SK-N-SH (cell line): Measurements from ENCODE around the gene CCNI2. TPM values are rescaled to one million over a fixed set of nuclear protein-coding genes. Genes with fewer than 3 reads are reported as not detected.

Experiments used
- CTCF ChIA-PET: fragments of 300-600, 350-600 bp; formaldehyde crosslinking; extraction: SDS; loops from one replicate; lab custom pipeline; 2021; lab: Yijun Ruan, JAX
- POLR2A ChIA-PET: fragments of 350-600 bp; sonication (Branson Sonifier 250); formaldehyde crosslinking; extraction: SDS; loops from one replicate; lab custom pipeline; 2020; ENCODE audit warnings: antibody characterized with exemption, inconsistent platforms; lab: Yijun Ruan, JAX
- DNase-seq: peaks from one replicate; pipeline ENCODE4 v3.0.0; 2012
- H2AFZ ChIP-seq: fragments of 200-600 bp; sonication (generic); 2 replicates; pipeline ENCODE4 v1.8.1; 2016; ENCODE audit warnings: antibody characterized with exemption, mild to moderate bottlenecking, low read depth
- H3F3A ChIP-seq: fragments of 200-600 bp; sonication (generic); replicated peaks from 2 replicates; pipeline ENCODE3; 2016; ENCODE audit warnings: antibody characterized with exemption, mild to moderate bottlenecking; ENCODE audit not compliant: insufficient read depth
- H3K27ac ChIP-seq, 2 experiments: fragments of 200-500 bp in 1 of 2; fragments of 200-600 bp in 1 of 2; sonication (Bioruptor generic) in 1 of 2; sonication (generic), shearing (Covaris generic) in 1 of 2; 2 replicates each; pipeline versions ENCODE4 v1.5.1 to v1.6.1; 2014 to 2016; ENCODE audit warnings: low read depth in 2 of 2, inconsistent platforms in 1 of 2, low read length in 1 of 2, mild to moderate bottlenecking in 1 of 2, mixed read lengths in 1 of 2
- H3K27me3 ChIP-seq: fragments of 200-600 bp; sonication (generic), shearing (Covaris generic); 2 replicates; pipeline ENCODE4 v1.6.1; 2016; ENCODE audit warnings: mixed run types; ENCODE audit not compliant: insufficient read depth
- H3K36me3 ChIP-seq, 2 experiments: fragments of 200-500 bp in 1 of 2; fragments of 200-600 bp in 1 of 2; sonication (Bioruptor generic) in 1 of 2; sonication (generic) in 1 of 2; replicated peaks in 1 of 2; 2 replicates each; pipeline versions ENCODE3 to v1.5.1; 2014 to 2016; ENCODE audit warnings: low read length in 1 of 2, mild to moderate bottlenecking in 1 of 2; ENCODE audit not compliant: insufficient read depth in 2 of 2, control insufficient read depth in 1 of 2
- H3K4me1 ChIP-seq, 2 experiments: fragments of 200-500 bp in 1 of 2; fragments of 200-600 bp in 1 of 2; sonication (Bioruptor generic) in 1 of 2; sonication (generic), shearing (Covaris generic) in 1 of 2; 2 replicates each; pipeline versions ENCODE4 v1.5.1 to v1.6.1; 2014 to 2016; ENCODE audit warnings: low read depth in 1 of 2, low read length in 1 of 2, mixed run types in 1 of 2; ENCODE audit not compliant: insufficient read depth in 2 of 2, control insufficient read depth in 1 of 2
- H3K4me2 ChIP-seq: fragments of 200-600 bp; sonication (generic), shearing (Covaris generic); 2 replicates; pipeline ENCODE4 v1.6.1; 2017; ENCODE audit warnings: mixed run types
- H3K4me3 ChIP-seq, 2 experiments: fragments of 200-500 bp in 1 of 2; fragments of 200-600 bp in 1 of 2; sonication (Bioruptor generic) in 1 of 2; sonication (generic), shearing (Covaris generic) in 1 of 2; 2 replicates each; pipeline versions ENCODE4 v1.5.1 to v1.8.1; 2014 to 2016; ENCODE audit warnings: low read depth in 2 of 2, inconsistent platforms in 1 of 2, low read length in 1 of 2, mild to moderate bottlenecking in 1 of 2, mixed read lengths in 1 of 2, moderate library complexity in 1 of 2
- H3K79me2 ChIP-seq: fragments of 200-600 bp; sonication (generic); 2 replicates; pipeline ENCODE4 v1.8.1; 2017; ENCODE audit warnings: mild to moderate bottlenecking; ENCODE audit not compliant: insufficient read depth
- H3K9ac ChIP-seq: fragments of 200-600 bp; sonication (generic); 2 replicates; pipeline ENCODE4 v1.6.1; 2017; ENCODE audit warnings: mixed run types
- H3K9me2 ChIP-seq: fragments of 200-600 bp; sonication (generic); 2 replicates; pipeline ENCODE4 v1.6.1; 2017; ENCODE audit warnings: mixed run types
- H3K9me3 ChIP-seq: fragments of 200-600 bp; sonication (generic); 2 replicates; pipeline ENCODE4 v1.6.1; 2017; ENCODE audit warnings: mixed run types, mild to moderate bottlenecking, moderate library complexity
- H4K20me1 ChIP-seq: fragments of 200-600 bp; sonication (generic); 2 replicates; pipeline ENCODE4 v1.6.1; 2017; ENCODE audit warnings: mild to moderate bottlenecking, mixed run types; ENCODE audit not compliant: insufficient read depth
- CHD2 ChIP-seq: fragments of 150-350 bp; IDR thresholded peaks from 2 replicates; pipeline ENCODE4 v1.6.1; 2018; ENCODE audit warnings: low read length; ENCODE audit not compliant: partially characterized antibody
- EZH2phosphoT487 ChIP-seq: fragments of 200-600 bp; sonication (generic); IDR thresholded peaks from 2 replicates; pipeline ENCODE4 v1.6.1; 2017; ENCODE audit warnings: low read depth, mixed run types, mild to moderate bottlenecking, antibody characterized with exemption, moderate library complexity, borderline replicate concordance
- FOXJ3 ChIP-seq: sonication (generic); formaldehyde crosslinking; IDR thresholded peaks from 2 replicates; pipeline ENCODE4 v1.5.1; 2020; ENCODE audit warnings: mild to moderate bottlenecking, missing genetic modification reagents
- GABPA ChIP-seq: IDR thresholded peaks from 2 replicates; pipeline ENCODE4 v1.4.0; 2012; ENCODE audit warnings: low read depth, mild to moderate bottlenecking
- MEF2A ChIP-seq: IDR thresholded peaks from 2 replicates; pipeline ENCODE4 v1.4.0; 2012; ENCODE audit warnings: low read depth, borderline replicate concordance
- NRF1 ChIP-seq: IDR thresholded peaks from 2 replicates; pipeline ENCODE4 v1.6.1; 2012; ENCODE audit warnings: low read depth, mild to moderate bottlenecking, low read length
- POLR2AphosphoS5 ChIP-seq: IDR thresholded peaks from 2 replicates; pipeline ENCODE4 v1.6.1; 2012; ENCODE audit warnings: low read depth, low read length
- RCOR1 ChIP-seq: fragments of 150-350 bp; IDR thresholded peaks from 2 replicates; pipeline ENCODE4 v1.6.1; 2017; ENCODE audit warnings: antibody characterized with exemption, low read length
- RFX5 ChIP-seq: IDR thresholded peaks from 2 replicates; pipeline ENCODE4 v1.6.1; 2012; ENCODE audit warnings: mild to moderate bottlenecking, improper control_type of control experiment, low read length
- RXRA ChIP-seq: IDR thresholded peaks from 2 replicates; pipeline ENCODE4 v1.4.0; 2012; ENCODE audit warnings: low read depth, mild to moderate bottlenecking, borderline replicate concordance
- SIN3A ChIP-seq: IDR thresholded peaks from 2 replicates; pipeline ENCODE4 v1.6.1; 2012; ENCODE audit warnings: low read depth, mild to moderate bottlenecking, low read length, moderate library complexity, borderline replicate concordance
- SMC3 ChIP-seq: IDR thresholded peaks from 2 replicates; pipeline ENCODE4 v1.6.1; 2012; ENCODE audit warnings: low read depth, low read length, improper control_type of control experiment
- TAF1 ChIP-seq: IDR thresholded peaks from 2 replicates; pipeline ENCODE4 v1.6.1; 2012; ENCODE audit warnings: low read depth, mild to moderate bottlenecking, low read length, moderate library complexity, borderline replicate concordance
- TEAD4 ChIP-seq: IDR thresholded peaks from 2 replicates; pipeline ENCODE4 v1.4.0; 2012; ENCODE audit warnings: mild to moderate bottlenecking, borderline replicate concordance; ENCODE audit not compliant: insufficient read depth
- YY1 ChIP-seq: IDR thresholded peaks from 2 replicates; pipeline ENCODE4 v1.4.0; 2012; ENCODE audit warnings: low read depth, mild to moderate bottlenecking
- WGBS: methylation state at CpG from one replicate; pipeline ENCODE4 v1.1.6; 2017; ENCODE audit warnings: low lambda C conversion rate; 5-methylcytosine and 5-hydroxymethylcytosine counted together
- polyA plus RNA-seq, 3 experiments: library from polyadenylated mRNA; depleted of rRNA; stranded (reverse); fragments of >200 nt; gene quantifications; 2 replicates each; pipeline ENCODE4 v1.2.3, GENCODE V29; 2012
- TF ChIP-seq, protein P1 (sequence below): IDR thresholded peaks from 2 replicates; pipeline ENCODE4 v1.6.1; 2012; ENCODE audit warnings: mild to moderate bottlenecking, low read depth, low read length, moderate library complexity
- TF ChIP-seq, protein P2 (sequence below): IDR thresholded peaks from 2 replicates; pipeline ENCODE4 v1.4.0; 2012; ENCODE audit warnings: low read depth, borderline replicate concordance
- TF ChIP-seq, protein P3 (sequence below): fragments of 150-350 bp; IDR thresholded peaks from 2 replicates; pipeline ENCODE4 v1.6.1; 2016; ENCODE audit warnings: mild to moderate bottlenecking, low read depth, low read length
- TF ChIP-seq, protein P4 (sequence below): IDR thresholded peaks from 2 replicates; pipeline ENCODE4; 2012
- TF ChIP-seq, protein P5 (sequence below): IDR thresholded peaks from 2 replicates; pipeline ENCODE4 v1.4.0; 2012; ENCODE audit warnings: low read depth, borderline replicate concordance

CCNI2 gene
- polyA plus RNA-seq, 1 of the 3 experiments (the other 2 are of a cell fraction): 0.05 TPM

DNA sequence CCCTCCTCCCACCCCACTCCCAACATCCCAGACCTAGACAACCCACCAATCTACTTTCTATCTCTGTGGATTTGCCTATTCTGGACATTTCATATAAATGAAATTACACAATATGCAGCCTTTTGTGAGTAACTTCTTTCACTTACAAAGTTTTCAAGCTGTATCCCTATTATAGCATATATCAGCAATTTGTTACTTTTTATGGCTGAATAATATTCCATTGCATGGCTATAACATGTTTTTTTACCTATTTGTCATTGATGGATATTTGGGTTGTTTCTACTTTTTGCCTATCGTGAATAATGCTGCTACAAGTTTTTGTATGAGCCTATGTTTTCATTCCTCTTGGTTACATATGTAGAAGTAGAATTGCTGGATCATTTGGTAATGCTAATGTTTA is 8.0 kb upstream of the CCNI2 start (continued):
- TF ChIP-seq, protein P1, sequence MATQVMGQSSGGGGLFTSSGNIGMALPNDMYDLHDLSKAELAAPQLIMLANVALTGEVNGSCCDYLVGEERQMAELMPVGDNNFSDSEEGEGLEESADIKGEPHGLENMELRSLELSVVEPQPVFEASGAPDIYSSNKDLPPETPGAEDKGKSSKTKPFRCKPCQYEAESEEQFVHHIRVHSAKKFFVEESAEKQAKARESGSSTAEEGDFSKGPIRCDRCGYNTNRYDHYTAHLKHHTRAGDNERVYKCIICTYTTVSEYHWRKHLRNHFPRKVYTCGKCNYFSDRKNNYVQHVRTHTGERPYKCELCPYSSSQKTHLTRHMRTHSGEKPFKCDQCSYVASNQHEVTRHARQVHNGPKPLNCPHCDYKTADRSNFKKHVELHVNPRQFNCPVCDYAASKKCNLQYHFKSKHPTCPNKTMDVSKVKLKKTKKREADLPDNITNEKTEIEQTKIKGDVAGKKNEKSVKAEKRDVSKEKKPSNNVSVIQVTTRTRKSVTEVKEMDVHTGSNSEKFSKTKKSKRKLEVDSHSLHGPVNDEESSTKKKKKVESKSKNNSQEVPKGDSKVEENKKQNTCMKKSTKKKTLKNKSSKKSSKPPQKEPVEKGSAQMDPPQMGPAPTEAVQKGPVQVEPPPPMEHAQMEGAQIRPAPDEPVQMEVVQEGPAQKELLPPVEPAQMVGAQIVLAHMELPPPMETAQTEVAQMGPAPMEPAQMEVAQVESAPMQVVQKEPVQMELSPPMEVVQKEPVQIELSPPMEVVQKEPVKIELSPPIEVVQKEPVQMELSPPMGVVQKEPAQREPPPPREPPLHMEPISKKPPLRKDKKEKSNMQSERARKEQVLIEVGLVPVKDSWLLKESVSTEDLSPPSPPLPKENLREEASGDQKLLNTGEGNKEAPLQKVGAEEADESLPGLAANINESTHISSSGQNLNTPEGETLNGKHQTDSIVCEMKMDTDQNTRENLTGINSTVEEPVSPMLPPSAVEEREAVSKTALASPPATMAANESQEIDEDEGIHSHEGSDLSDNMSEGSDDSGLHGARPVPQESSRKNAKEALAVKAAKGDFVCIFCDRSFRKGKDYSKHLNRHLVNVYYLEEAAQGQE: no peak
- TF ChIP-seq GABPA (no peak), POLR2AphosphoS5 (no peak), TEAD4 (no peak), SIN3A (no peak), MEF2A (no peak), NRF1 (no peak), RFX5 (no peak), CHD2 (no peak), TAF1 (no peak)
- TF ChIP-seq, protein P2, sequence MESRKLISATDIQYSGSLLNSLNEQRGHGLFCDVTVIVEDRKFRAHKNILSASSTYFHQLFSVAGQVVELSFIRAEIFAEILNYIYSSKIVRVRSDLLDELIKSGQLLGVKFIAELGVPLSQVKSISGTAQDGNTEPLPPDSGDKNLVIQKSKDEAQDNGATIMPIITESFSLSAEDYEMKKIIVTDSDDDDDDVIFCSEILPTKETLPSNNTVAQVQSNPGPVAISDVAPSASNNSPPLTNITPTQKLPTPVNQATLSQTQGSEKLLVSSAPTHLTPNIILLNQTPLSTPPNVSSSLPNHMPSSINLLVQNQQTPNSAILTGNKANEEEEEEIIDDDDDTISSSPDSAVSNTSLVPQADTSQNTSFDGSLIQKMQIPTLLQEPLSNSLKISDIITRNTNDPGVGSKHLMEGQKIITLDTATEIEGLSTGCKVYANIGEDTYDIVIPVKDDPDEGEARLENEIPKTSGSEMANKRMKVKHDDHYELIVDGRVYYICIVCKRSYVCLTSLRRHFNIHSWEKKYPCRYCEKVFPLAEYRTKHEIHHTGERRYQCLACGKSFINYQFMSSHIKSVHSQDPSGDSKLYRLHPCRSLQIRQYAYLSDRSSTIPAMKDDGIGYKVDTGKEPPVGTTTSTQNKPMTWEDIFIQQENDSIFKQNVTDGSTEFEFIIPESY: no peak

DNA sequence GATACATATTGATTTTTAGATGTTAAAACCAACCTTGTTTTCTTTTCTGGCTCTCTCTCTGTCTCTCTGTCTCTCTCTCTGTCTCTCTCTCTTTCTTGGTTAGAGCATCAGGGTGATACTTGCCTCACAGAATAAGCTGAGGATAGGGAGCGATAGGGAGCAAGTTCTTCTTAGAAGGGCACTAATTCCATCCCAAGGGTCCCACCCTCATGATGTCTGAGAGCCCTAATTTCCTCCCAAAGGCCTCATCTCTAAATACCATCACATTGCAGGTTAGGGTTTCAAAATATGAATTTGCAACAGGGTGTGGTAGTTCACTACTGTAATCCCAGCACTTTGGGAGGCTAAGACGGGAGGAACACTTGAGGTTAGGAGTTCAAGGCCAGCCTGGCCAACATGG is 5.1 kb upstream of the CCNI2 start:
- Histone ChIP-seq H3K27ac (no peak overlapping the region), H3F3A (no peaks in the 10 kb centered on the region), H3K9me2 (no peaks in the 10 kb centered on the region), H3K4me1 (no peaks in the 10 kb centered on the region; a peak in 1 of 4 replicates), H3K9ac (no peak overlapping the region), H2AFZ (no peak overlapping the region), H4K20me1 (no peaks in the 10 kb centered on the region), H3K4me2 (no peak overlapping the region), H3K9me3 (no peaks in the 10 kb centered on the region)
- 82% methylated on average over 2 of the region's 2 CpGs for WGBS
- ChIA-PET POLR2A (no interaction called here), CTCF (no interaction called here)
- no peak for DNase-seq
- no peak for TF ChIP-seq TAF1
- TF ChIP-seq EZH2phosphoT487: no peak
- no peak for TF ChIP-seq FOXJ3 (CRISPR knock-in tag)
- TF ChIP-seq RFX5: no peak
- no peak for TF ChIP-seq SMC3
- no peak for TF ChIP-seq MEF2A
- TF ChIP-seq SIN3A: no peak
- TF ChIP-seq, protein P2: no peak
- TF ChIP-seq, protein P3, sequence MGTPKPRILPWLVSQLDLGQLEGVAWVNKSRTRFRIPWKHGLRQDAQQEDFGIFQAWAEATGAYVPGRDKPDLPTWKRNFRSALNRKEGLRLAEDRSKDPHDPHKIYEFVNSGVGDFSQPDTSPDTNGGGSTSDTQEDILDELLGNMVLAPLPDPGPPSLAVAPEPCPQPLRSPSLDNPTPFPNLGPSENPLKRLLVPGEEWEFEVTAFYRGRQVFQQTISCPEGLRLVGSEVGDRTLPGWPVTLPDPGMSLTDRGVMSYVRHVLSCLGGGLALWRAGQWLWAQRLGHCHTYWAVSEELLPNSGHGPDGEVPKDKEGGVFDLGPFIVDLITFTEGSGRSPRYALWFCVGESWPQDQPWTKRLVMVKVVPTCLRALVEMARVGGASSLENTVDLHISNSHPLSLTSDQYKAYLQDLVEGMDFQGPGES: no peak
- TF ChIP-seq NRF1: no peak
- no peak for TF ChIP-seq POLR2AphosphoS5
- no peak for TF ChIP-seq RXRA
- TF ChIP-seq, protein P4, sequence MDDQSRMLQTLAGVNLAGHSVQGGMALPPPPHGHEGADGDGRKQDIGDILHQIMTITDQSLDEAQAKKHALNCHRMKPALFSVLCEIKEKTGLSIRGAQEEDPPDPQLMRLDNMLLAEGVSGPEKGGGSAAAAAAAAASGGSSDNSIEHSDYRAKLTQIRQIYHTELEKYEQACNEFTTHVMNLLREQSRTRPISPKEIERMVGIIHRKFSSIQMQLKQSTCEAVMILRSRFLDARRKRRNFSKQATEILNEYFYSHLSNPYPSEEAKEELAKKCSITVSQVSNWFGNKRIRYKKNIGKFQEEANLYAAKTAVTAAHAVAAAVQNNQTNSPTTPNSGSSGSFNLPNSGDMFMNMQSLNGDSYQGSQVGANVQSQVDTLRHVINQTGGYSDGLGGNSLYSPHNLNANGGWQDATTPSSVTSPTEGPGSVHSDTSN: no peak
- TF ChIP-seq RCOR1: no peak
- TF ChIP-seq YY1: no peak
- no peak for TF ChIP-seq TEAD4
- TF ChIP-seq, protein P5, sequence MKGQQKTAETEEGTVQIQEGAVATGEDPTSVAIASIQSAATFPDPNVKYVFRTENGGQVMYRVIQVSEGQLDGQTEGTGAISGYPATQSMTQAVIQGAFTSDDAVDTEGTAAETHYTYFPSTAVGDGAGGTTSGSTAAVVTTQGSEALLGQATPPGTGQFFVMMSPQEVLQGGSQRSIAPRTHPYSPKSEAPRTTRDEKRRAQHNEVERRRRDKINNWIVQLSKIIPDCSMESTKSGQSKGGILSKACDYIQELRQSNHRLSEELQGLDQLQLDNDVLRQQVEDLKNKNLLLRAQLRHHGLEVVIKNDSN: no peak
- TF ChIP-seq, all 33 proteins: peak for 0
- H3K4me3 ChIP-seq: no peak overlapping the region
- no peaks in the 10 kb centered on the region for H3K27me3 ChIP-seq
- peaks cover under 1% of the 10 kb centered on the region; the same call in 1 of the 2 replicates for H3K79me2 ChIP-seq
- H3K36me3 ChIP-seq: no peaks in the 10 kb centered on the region
